H1 (cell line): Measurements from ENCODE around the gene ZNF135.

Experiments
- EZH2 ChIP-seq: fragments of 200-600 bp; sonication (generic); IDR thresholded peaks from 2 replicates; pipeline ENCODE4 v1.7.1; 2012; ENCODE audit warnings: low read depth, mild to moderate bottlenecking, moderate library complexity, low read length, inconsistent platforms; ENCODE audit not compliant: severe bottlenecking
- TBP ChIP-seq: IDR thresholded peaks from 2 replicates; pipeline ENCODE4 v1.6.1; 2011; ENCODE audit warnings: low read depth, low read length, improper control_type of control experiment

GRCh38 chr19:58098682-58098998 is 39.6 kb downstream of the ZNF135 start:
- no peak for TF ChIP-seq EZH2
- TF ChIP-seq TBP, result no peak
